ENCODE results near the gene HSBP1L1. TPM values are rescaled to one million over a fixed set of nuclear protein-coding genes. Genes with fewer than 3 reads are reported as not detected.

HSBP1L1 gene
- total and polyA plus RNA-seq, 4 experiments from 2014 or later: 12.7 to 34.8 (median 24.5) TPM

Other genes starting within 250 kb of the HSBP1L1 start
- gene KCNG2, start 166.7 kb upstream of the HSBP1L1 start, total RNA-seq: not detected
- gene KCNG2, start 166.7 kb upstream of the HSBP1L1 start, polyA plus RNA-seq: not detected
- 10 to 100 TPM; 26.0 to 26.4 TPM for gene SLC66A2, start 13.0 kb upstream of the HSBP1L1 start, total RNA-seq
- 10 to 100 TPM; 15.7 to 21.3 TPM for gene SLC66A2, start 13.0 kb upstream of the HSBP1L1 start, polyA plus RNA-seq
- gene TXNL4A, start 23.9 kb downstream of the HSBP1L1 start, total RNA-seq: 10 to 100 TPM; 72.6 to 76.1 TPM
- gene TXNL4A, start 23.9 kb downstream of the HSBP1L1 start, polyA plus RNA-seq: 100 to 1,000 TPM; 213 to 224 TPM
- 10 to 100 TPM; 14.5 to 14.9 TPM for gene RBFA, start 69.8 kb downstream of the HSBP1L1 start, total RNA-seq
- gene RBFA, start 69.8 kb downstream of the HSBP1L1 start, polyA plus RNA-seq: 1 to 10 TPM; 8.8 to 9.4 TPM
- 10 to 100 TPM; 20.2 to 20.9 TPM for gene ADNP2, start 144.6 kb downstream of the HSBP1L1 start, total RNA-seq
- 1 to 10 TPM; 7.1 to 9.2 TPM for gene ADNP2, start 144.6 kb downstream of the HSBP1L1 start, polyA plus RNA-seq